Osteocyte (in vitro differentiated cells): ENCODE data around the gene B3GAT1. TPM values are rescaled to one million over a fixed set of nuclear protein-coding genes. Genes with fewer than 3 reads are reported as not detected.

Source experiments
- DNase-seq: peaks from one replicate; pipeline ENCODE4 v3.0.0; 2021; ENCODE audit warnings: mixed read lengths; ENCODE audit not compliant: unreplicated experiment; ENCODE audit errors: extremely low spot score
- H3K27ac Mint-ChIP-seq: one replicate; pipeline ENCODE4 v1.8.0; 2021; ENCODE audit warnings: mild to moderate bottlenecking, mixed read lengths; ENCODE audit not compliant: unreplicated experiment
- H3K27me3 Mint-ChIP-seq: one replicate; pipeline ENCODE4 v1.8.0; 2021; ENCODE audit warnings: mixed read lengths; ENCODE audit not compliant: unreplicated experiment
- H3K36me3 Mint-ChIP-seq: one replicate; pipeline ENCODE4 v1.8.0; 2021; ENCODE audit warnings: mixed read lengths; ENCODE audit not compliant: unreplicated experiment
- H3K4me1 Mint-ChIP-seq: one replicate; pipeline ENCODE4 v1.8.0; 2021; ENCODE audit warnings: mixed read lengths; ENCODE audit not compliant: unreplicated experiment
- H3K4me3 Mint-ChIP-seq: one replicate; pipeline ENCODE4 v1.8.0; 2021; ENCODE audit warnings: mild to moderate bottlenecking, moderate library complexity, mixed read lengths; ENCODE audit not compliant: unreplicated experiment
- H3K9me3 Mint-ChIP-seq: one replicate; pipeline ENCODE4 v1.8.0; 2021; ENCODE audit warnings: mixed read lengths; ENCODE audit not compliant: unreplicated experiment
- CTCF ChIP-seq: fragments of 200-600 bp; sonication (generic); IDR thresholded peaks from 2 replicates; pipeline ENCODE4 v1.5.0; 2021; ENCODE audit warnings: antibody characterized with exemption, mild to moderate bottlenecking, moderate library complexity
- total RNA-seq: library from RNA; stranded (reverse); gene quantifications from 2 replicates; pipeline ENCODE4 v1.2.1, GENCODE V29; 2021

B3GAT1 gene
- total RNA-seq, 1 donor from 2014 or later, result 2.4 TPM

GRCh38 chr11:134338654-134339053 is 73.4 kb downstream of the B3GAT1 start:
- no peak overlapping the region for H3K27ac Mint-ChIP-seq

DNA sequence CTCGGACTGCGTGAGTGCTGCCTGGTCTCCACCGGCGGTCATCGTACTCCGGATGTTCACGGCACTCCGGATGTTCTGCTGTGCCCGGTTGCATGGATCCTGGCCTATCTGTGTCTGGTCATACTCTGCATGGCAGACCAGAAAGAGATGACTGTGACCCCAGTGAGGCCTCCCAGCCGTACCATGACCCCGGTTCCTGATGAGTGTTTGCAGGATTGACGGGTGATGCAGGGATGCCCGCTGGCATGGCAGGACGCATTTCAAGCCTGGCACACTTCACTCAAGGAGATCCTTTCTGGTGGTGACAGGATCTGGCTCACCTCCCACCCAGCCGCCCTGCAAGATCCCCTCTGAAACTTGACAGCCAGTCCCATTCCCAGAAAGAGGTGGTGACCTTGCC is 74.0 kb downstream of the B3GAT1 start:
- DNase-seq, result no peak
- Mint-ChIP-seq H3K27ac (no peak overlapping the region), H3K4me3 (no peak overlapping the region), H3K36me3 (no peaks in the 10 kb centered on the region), H3K4me1 (no peaks in the 10 kb centered on the region), H3K9me3 (no peaks in the 10 kb centered on the region), H3K27me3 (peaks cover 39% of the 10 kb centered on the region)
- TF ChIP-seq CTCF, result no peak

More at GRCh38 chr11:134338654-134339053, 73.4 kb downstream of the B3GAT1 start:
- H3K9me3 Mint-ChIP-seq, result no peaks in the 10 kb centered on the region
- DNase-seq, result no peak
- no peak for TF ChIP-seq CTCF
- H3K4me1 Mint-ChIP-seq, result no peaks in the 10 kb centered on the region
- H3K27me3 Mint-ChIP-seq, result peaks cover 33% of the 10 kb centered on the region
- no peak overlapping the region for H3K4me3 Mint-ChIP-seq
- H3K36me3 Mint-ChIP-seq, result no peaks in the 10 kb centered on the region

- TF ChIP-seq CTCF, result no peak
- H3K27me3 Mint-ChIP-seq, result peaks cover 45% of the 10 kb centered on the region
- H3K36me3 Mint-ChIP-seq, result no peaks in the 10 kb centered on the region
- H3K4me3 Mint-ChIP-seq, result no peak overlapping the region
- H3K27ac Mint-ChIP-seq, result no peak overlapping the region
- no peaks in the 10 kb centered on the region for H3K9me3 Mint-ChIP-seq
- DNase-seq, result no peak
- peaks cover 4% of the 10 kb centered on the region for H3K4me1 Mint-ChIP-seq
These were observed 75.0 kb downstream of the B3GAT1 start for GRCh38 chr11:134337051-134337450.

DNA sequence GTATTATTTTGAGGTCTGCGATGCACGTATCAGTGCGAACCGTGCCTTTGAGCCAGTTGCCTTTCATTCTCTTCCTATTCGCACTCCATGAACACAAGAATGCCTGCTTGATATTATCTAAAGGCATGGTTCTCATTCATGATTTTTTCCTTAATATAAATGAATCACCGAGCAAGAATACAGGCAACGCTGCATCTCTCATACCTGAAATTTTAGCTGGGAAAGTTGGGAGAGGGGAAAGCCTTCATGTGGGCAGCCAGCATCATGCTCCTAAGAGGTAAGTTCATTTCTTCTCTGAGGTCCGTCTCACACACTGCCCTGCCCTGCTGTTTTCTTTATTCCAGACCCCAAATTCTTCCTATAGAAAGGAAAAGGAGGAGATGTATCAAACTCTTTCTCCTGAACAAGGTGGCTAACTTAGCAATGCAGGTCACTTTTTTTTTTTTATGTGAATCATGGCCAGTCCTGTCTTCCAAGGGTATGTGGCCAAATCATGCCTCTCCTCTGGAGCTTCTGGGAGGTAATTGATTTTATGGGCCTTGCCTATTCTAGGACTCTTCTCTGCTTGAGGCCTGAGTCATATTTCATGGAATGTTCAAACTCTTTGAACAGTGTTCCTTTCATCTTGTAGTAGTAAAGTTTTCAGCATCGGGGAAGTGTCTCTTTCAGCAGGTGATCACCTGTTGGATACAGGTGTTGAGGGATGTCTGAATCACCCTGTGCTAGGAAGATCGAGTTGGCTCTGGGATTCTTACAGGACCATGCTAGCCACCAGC is 77.1 kb downstream of the B3GAT1 start:
- Mint-ChIP-seq H3K36me3 (no peaks in the 10 kb centered on the region), H3K27me3 (peaks cover 58% of the 10 kb centered on the region), H3K4me3 (no peak overlapping the region), H3K27ac (no peak overlapping the region), H3K4me1 (peaks cover 11% of the 10 kb centered on the region), H3K9me3 (no peaks in the 10 kb centered on the region)
- TF ChIP-seq CTCF, result no peak
- DNase-seq, result no peak

GRCh38 chr11:134333946-134334345 is 78.1 kb downstream of the B3GAT1 start:
- H3K27ac Mint-ChIP-seq, result no peak overlapping the region
- no peaks in the 10 kb centered on the region for H3K36me3 Mint-ChIP-seq
- H3K27me3 Mint-ChIP-seq, result peaks cover 59% of the 10 kb centered on the region
- H3K4me3 Mint-ChIP-seq, result no peak overlapping the region
- peaks cover 11% of the 10 kb centered on the region for H3K4me1 Mint-ChIP-seq
- no peak for DNase-seq
- no peaks in the 10 kb centered on the region for H3K9me3 Mint-ChIP-seq
- TF ChIP-seq CTCF, result no peak
